Adrenal gland (tissue), 5 donors: ENCODE results near the gene PRPF38B.

ENCODE experiments used
- POLR2A ChIP-seq, 2 donors: fragments of 450-650 bp; IDR thresholded peaks; one replicate each; pipeline ENCODE4 v1.6.1; 2017; ENCODE audit warnings: antibody characterized with exemption in 2 of 2, mild to moderate bottlenecking in 2 of 2, moderate library complexity in 1 of 2
- TF ChIP-seq, protein P1 (sequence below), 6 experiments: fragments of 450-650 bp in 4 of 6; fragments of 200-600 bp in 2 of 6; sonication (generic) in 1 of 6; IDR thresholded peaks; 1 replicate in 5 of 6; 2 replicates in 1 of 6; pipeline versions ENCODE4 v1.5.1 to v1.8.0; 2016 to 2021; ENCODE audit warnings: antibody characterized with exemption in 6 of 6, mild to moderate bottlenecking in 2 of 6, moderate library complexity in 1 of 6
- donor health status: DM: no; HTN: no; CAD: no.

DNA sequence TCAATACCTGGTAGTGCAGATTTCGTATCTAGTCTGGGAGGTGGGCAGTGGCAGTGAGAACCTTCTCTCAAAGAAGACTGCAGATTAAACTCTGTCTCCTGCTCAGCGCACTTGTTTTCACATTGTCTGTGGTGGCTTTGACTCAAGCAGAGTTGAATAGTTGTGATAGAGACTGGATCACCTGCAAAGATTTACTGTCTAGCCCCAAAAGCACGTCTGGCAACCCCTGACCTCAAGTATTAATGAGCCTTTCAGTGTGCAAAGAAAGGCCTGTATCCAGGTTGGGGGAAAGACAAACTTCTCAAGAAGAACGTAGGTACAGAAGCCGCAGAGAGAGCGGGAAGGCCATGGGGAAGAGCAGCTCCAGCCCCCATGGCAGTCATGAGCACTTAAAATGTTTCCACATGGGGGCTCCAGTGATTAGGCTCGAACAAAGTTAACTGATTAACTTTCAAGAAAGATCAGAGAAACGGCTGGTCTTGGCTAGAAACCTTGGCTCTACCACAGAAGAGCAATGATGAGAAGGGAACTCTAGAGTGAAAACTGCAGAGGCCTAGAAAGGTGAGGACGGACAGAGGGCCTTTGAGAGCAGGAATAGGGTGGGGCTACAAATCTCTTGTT, 46.4 kb upstream of the PRPF38B start:
- TF ChIP-seq, protein P1, sequence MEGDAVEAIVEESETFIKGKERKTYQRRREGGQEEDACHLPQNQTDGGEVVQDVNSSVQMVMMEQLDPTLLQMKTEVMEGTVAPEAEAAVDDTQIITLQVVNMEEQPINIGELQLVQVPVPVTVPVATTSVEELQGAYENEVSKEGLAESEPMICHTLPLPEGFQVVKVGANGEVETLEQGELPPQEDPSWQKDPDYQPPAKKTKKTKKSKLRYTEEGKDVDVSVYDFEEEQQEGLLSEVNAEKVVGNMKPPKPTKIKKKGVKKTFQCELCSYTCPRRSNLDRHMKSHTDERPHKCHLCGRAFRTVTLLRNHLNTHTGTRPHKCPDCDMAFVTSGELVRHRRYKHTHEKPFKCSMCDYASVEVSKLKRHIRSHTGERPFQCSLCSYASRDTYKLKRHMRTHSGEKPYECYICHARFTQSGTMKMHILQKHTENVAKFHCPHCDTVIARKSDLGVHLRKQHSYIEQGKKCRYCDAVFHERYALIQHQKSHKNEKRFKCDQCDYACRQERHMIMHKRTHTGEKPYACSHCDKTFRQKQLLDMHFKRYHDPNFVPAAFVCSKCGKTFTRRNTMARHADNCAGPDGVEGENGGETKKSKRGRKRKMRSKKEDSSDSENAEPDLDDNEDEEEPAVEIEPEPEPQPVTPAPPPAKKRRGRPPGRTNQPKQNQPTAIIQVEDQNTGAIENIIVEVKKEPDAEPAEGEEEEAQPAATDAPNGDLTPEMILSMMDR (IDR thresholded peaks at IDR 0.05), result no peak
- no peak for TF ChIP-seq POLR2A (IDR thresholded peaks at IDR 0.05)
